Spinal cord (tissue), 10 donors: ENCODE data around the gene CDY2A. TPM values are rescaled to one million over a fixed set of nuclear protein-coding genes. Genes with fewer than 3 reads are reported as not detected.
"Not testable (repeated sequence)": the region's sequence is repeated elsewhere in the genome, so short reads cannot be mapped to it uniquely, and the experiment has no call there.

ENCODE experiments used
- DNase-seq, 6 donors: peaks; one replicate each; pipeline versions ENCODE4 v3.0.0 to v3.0.0-alpha.2; 2013 to 2015; ENCODE audit warnings: low spot score in 6 of 6, low read depth in 4 of 6
- H3K27ac ChIP-seq: one replicate; pipeline ENCODE4 v1.5.1; 2013; ENCODE audit warnings: low read depth, low read length, control low read depth
- H3K27me3 ChIP-seq: one replicate; pipeline ENCODE4 v1.6.1; 2013; ENCODE audit warnings: low read length; ENCODE audit not compliant: control insufficient read depth, insufficient read depth
- H3K36me3 ChIP-seq: one replicate; pipeline ENCODE4 v1.6.1; 2013; ENCODE audit warnings: low read length; ENCODE audit not compliant: control insufficient read depth, insufficient read depth
- H3K4me1 ChIP-seq: one replicate; pipeline ENCODE4 v1.6.1; 2013; ENCODE audit warnings: low read length; ENCODE audit not compliant: control insufficient read depth, insufficient read depth
- H3K4me3 ChIP-seq: one replicate; pipeline ENCODE4 v1.5.1; 2013; ENCODE audit warnings: low read depth, low read length, control low read depth
- H3K9me3 ChIP-seq: one replicate; pipeline ENCODE4 v1.6.1; 2013; ENCODE audit warnings: low read length; ENCODE audit not compliant: control insufficient read depth, insufficient read depth
- WGBS: methylation state at CpG from one replicate; pipeline ENCODE4 v1.1.5; 2013; ENCODE audit warnings: missing lambda C conversion rate; ENCODE audit not compliant: insufficient coverage; 5-methylcytosine and 5-hydroxymethylcytosine counted together
- long read RNA-seq, 4 donors: transcript quantifications; one replicate each; lab custom pipeline, GENCODE V29; 2026
- polyA plus RNA-seq, 2 donors: library from polyadenylated mRNA; unstranded; fragments of 120-200 nt; gene quantifications; one replicate each; pipeline ENCODE4 v1.2.1, GENCODE V29; 2013; ENCODE audit not compliant: insufficient read length in 2 of 2
- total RNA-seq, 2 donors: library from RNA; depleted of rRNA in 1 of 2; stranded (reverse); fragments of 120-200 nt in 1 of 2; fragments of >200 nt in 1 of 2; gene quantifications; one replicate each; pipeline versions ENCODE4 v1.2.3 to v1.2.4, GENCODE V29; 2013 to 2014
- donor health status: healthy.

The CDY2A gene
- total RNA-seq (not detected), polyA plus RNA-seq (not detected)
- long read RNA-seq, donor 1: 0 reads
- long read RNA-seq, donor 2: 0 reads
- long read RNA-seq, donor 3: 0 reads
- long read RNA-seq, donor 4: 0 reads

- not testable (repeated sequence) for DNase-seq, H3K9me3 ChIP-seq, H3K4me3 ChIP-seq, H3K27me3 ChIP-seq, H3K4me1 ChIP-seq, H3K27ac ChIP-seq, H3K36me3 ChIP-seq
- WGBS: no CpG with 5 or more reads among the region's 2 CpGs
Measured at GRCh38 chrY:18025487-18025886, at the start of gene CDY2A. Gene CDY2A, plus strand, starts transcription at chrY:18025787. Its CDS starts 328 bp downstream, at chrY:18026115.

GRCh38 chrY:17997586-17997985, 28.0 kb upstream of the CDY2A start:
- WGBS: no CpG with 5 or more reads among the region's 3 CpGs
- H3K36me3 ChIP-seq, H3K4me1 ChIP-seq, H3K27ac ChIP-seq, DNase-seq, H3K9me3 ChIP-seq, H3K4me3 ChIP-seq, H3K27me3 ChIP-seq: not testable (repeated sequence)

- WGBS: no CpG with 5 or more reads among the region's 2 CpGs
- not testable (repeated sequence) for H3K27ac ChIP-seq, H3K4me3 ChIP-seq, H3K9me3 ChIP-seq, DNase-seq, H3K27me3 ChIP-seq, H3K36me3 ChIP-seq, H3K4me1 ChIP-seq
Measured at GRCh38 chrY:17998266-17998665, 27.3 kb upstream of the CDY2A start.

GRCh38 chrY:18023897-18024296, 1.7 kb upstream of the CDY2A start:
- not testable (repeated sequence) for H3K4me3 ChIP-seq, H3K9me3 ChIP-seq, H3K36me3 ChIP-seq, H3K4me1 ChIP-seq, H3K27ac ChIP-seq, H3K27me3 ChIP-seq, DNase-seq
- no CpG with 5 or more reads among the region's 2 CpGs for WGBS

GRCh38 chrY:18028845-18029244, 3.3 kb downstream of the CDY2A start:
- DNase-seq: not testable (repeated sequence)
- WGBS: no CpG with 5 or more reads among the region's 1 CpG

GRCh38 chrY:18030178-18030577, 4.6 kb downstream of the CDY2A start:
- DNase-seq, H3K4me3 ChIP-seq, H3K4me1 ChIP-seq, H3K36me3 ChIP-seq, H3K27me3 ChIP-seq, H3K9me3 ChIP-seq, H3K27ac ChIP-seq: not testable (repeated sequence)
- whole genome bisulfite sequencing: no CpG with 5 or more reads among the region's 3 CpGs

More at GRCh38 chrY:18028845-18029244, 3.3 kb downstream of the CDY2A start:
- not testable (repeated sequence) for H3K9me3 ChIP-seq, H3K4me3 ChIP-seq, H3K27me3 ChIP-seq, H3K27ac ChIP-seq, H3K36me3 ChIP-seq, H3K4me1 ChIP-seq

- H3K9me3 ChIP-seq, DNase-seq, H3K4me1 ChIP-seq, H3K27me3 ChIP-seq, H3K36me3 ChIP-seq, H3K27ac ChIP-seq, H3K4me3 ChIP-seq: not testable (repeated sequence)
- WGBS: no CpG with 5 or more reads among the region's 3 CpGs
Measured at GRCh38 chrY:18034100-18034814, 8.7 kb downstream of the CDY2A start.

GRCh38 chrY:18034864-18035263, 9.3 kb downstream of the CDY2A start:
- not testable (repeated sequence) for DNase-seq, H3K27me3 ChIP-seq

GRCh38 chrY:18044990-18045389, 19.4 kb downstream of the CDY2A start:
- not testable (repeated sequence) for DNase-seq, H3K27me3 ChIP-seq, H3K27ac ChIP-seq, H3K9me3 ChIP-seq, H3K4me3 ChIP-seq, H3K4me1 ChIP-seq, H3K36me3 ChIP-seq
- WGBS: no CpG with 5 or more reads among the region's 3 CpGs

More at GRCh38 chrY:18034864-18035263, 9.3 kb downstream of the CDY2A start:
- not testable (repeated sequence) for H3K36me3 ChIP-seq, H3K9me3 ChIP-seq, H3K4me3 ChIP-seq, H3K4me1 ChIP-seq, H3K27ac ChIP-seq
- WGBS: no CpG with 5 or more reads among the region's 3 CpGs
